Astrocyte (in vitro differentiated cells and primary cell): ENCODE data around the gene TRIM8. TPM values are rescaled to one million over a fixed set of nuclear protein-coding genes. Genes with fewer than 3 reads are reported as not detected.

Source experiments
- DNase-seq: peaks from one replicate; pipeline ENCODE4 v3.0.0-alpha.2; 2010; ENCODE audit warnings: low read depth
- FAIRE-seq: peaks from 2 replicates; lab custom pipeline; 2011; peaks lifted over from hg19 to GRCh38; lab: Jason Lieb, UNC
- H2AFZ ChIP-seq: 2 replicates; pipeline ENCODE4 v1.6.0; 2012; ENCODE audit warnings: low read depth, low read length, inconsistent platforms
- H3K27ac ChIP-seq: 2 replicates; pipeline ENCODE4 v1.5.1; 2011; ENCODE audit warnings: low read depth, low read length, inconsistent platforms
- H3K27me3 ChIP-seq: 2 replicates; pipeline ENCODE4 v1.6.0; 2011; ENCODE audit warnings: low read length, inconsistent platforms; ENCODE audit not compliant: insufficient read depth
- H3K36me3 ChIP-seq: 2 replicates; pipeline ENCODE4 v1.5.1; 2011; ENCODE audit warnings: low read length, inconsistent platforms; ENCODE audit not compliant: insufficient read depth
- H3K4me1 ChIP-seq: 2 replicates; pipeline ENCODE4 v1.5.1; 2011; ENCODE audit warnings: low read length, inconsistent platforms; ENCODE audit not compliant: insufficient read depth
- H3K4me2 ChIP-seq: 2 replicates; pipeline ENCODE4 v1.6.0; 2012; ENCODE audit warnings: low read length, inconsistent platforms
- H3K4me3 ChIP-seq: 2 replicates; pipeline ENCODE4 v1.5.1; 2011; ENCODE audit warnings: low read depth, mild to moderate bottlenecking, low read length, inconsistent platforms; ENCODE audit not compliant: insufficient read depth
- H3K79me2 ChIP-seq: 2 replicates; pipeline ENCODE4 v1.6.0; 2012; ENCODE audit warnings: mild to moderate bottlenecking, low read length, inconsistent platforms; ENCODE audit not compliant: insufficient read depth
- H3K9ac ChIP-seq: 2 replicates; pipeline ENCODE4 v1.6.0; 2012; ENCODE audit warnings: mild to moderate bottlenecking, low read length, inconsistent platforms
- H3K9me3 ChIP-seq: 2 replicates; pipeline ENCODE4 v1.5.1; 2012; ENCODE audit warnings: low read depth, mild to moderate bottlenecking, low read length, inconsistent platforms; ENCODE audit not compliant: insufficient read depth
- H4K20me1 ChIP-seq: 2 replicates; pipeline ENCODE4 v1.6.0; 2012; ENCODE audit warnings: low read length, inconsistent platforms; ENCODE audit not compliant: insufficient read depth
- H3K27ac Mint-ChIP-seq: one replicate; pipeline ENCODE4 v1.8.0; 2021; ENCODE audit warnings: mild to moderate bottlenecking, mixed read lengths; ENCODE audit not compliant: unreplicated experiment
- H3K27me3 Mint-ChIP-seq: one replicate; pipeline ENCODE4 v1.8.0; 2021; ENCODE audit warnings: low read depth, mixed read lengths; ENCODE audit not compliant: unreplicated experiment
- H3K36me3 Mint-ChIP-seq: one replicate; pipeline ENCODE4 v1.8.0; 2021; ENCODE audit warnings: low read depth, mixed read lengths; ENCODE audit not compliant: unreplicated experiment
- H3K4me1 Mint-ChIP-seq: one replicate; pipeline ENCODE4 v1.8.0; 2021; ENCODE audit warnings: low read depth, mixed read lengths; ENCODE audit not compliant: unreplicated experiment
- H3K4me3 Mint-ChIP-seq: one replicate; pipeline ENCODE4 v1.8.0; 2021; ENCODE audit warnings: mild to moderate bottlenecking, moderate library complexity, mixed read lengths; ENCODE audit not compliant: unreplicated experiment
- H3K9me3 Mint-ChIP-seq: one replicate; pipeline ENCODE4 v1.8.0; 2021; ENCODE audit warnings: mild to moderate bottlenecking, mixed read lengths; ENCODE audit not compliant: unreplicated experiment
- CTCF ChIP-seq: IDR thresholded peaks from 2 replicates; pipeline ENCODE4 v1.5.1; 2011; ENCODE audit warnings: low read depth, mild to moderate bottlenecking, inconsistent platforms, low read length, moderate library complexity; ENCODE audit not compliant: insufficient read depth
- EZH2 ChIP-seq: IDR thresholded peaks from 2 replicates; pipeline ENCODE4 v1.6.1; 2012; ENCODE audit warnings: mild to moderate bottlenecking, low read length, inconsistent platforms; ENCODE audit not compliant: insufficient read depth
- total RNA-seq: library from RNA; stranded (reverse); gene quantifications from 2 replicates; pipeline ENCODE4 v1.2.1, GENCODE V29; 2021

Gene TRIM8
- total RNA-seq, 1 donor from 2014 or later, result 117 TPM

DNA sequence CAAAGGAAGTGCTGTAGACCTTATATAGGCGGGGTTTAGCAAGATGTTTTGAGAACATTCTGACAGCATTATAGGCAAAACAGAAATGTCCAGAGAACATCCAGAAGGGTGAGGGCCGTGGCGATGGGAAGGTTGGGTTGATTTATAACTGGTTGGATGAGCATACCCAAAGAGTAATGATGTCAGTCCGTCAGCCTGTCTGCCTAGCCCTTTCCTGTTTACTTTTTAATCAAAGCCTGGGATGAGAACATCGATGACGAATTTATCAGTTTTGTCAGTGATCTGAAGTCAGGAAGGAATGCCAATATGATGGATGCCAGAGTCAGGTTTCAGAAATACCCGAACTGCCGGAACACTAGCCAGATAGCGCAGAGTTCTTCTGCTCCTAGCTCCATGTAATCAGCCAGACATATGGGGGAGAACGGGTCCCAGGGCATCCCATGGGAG lies 33.8 kb upstream of the TRIM8 start:
- Histone ChIP-seq H3K36me3 (no peaks in the 10 kb centered on the region), H3K9me3 (no peaks in the 10 kb centered on the region), H2AFZ (no peak overlapping the region), H3K79me2 (no peaks in the 10 kb centered on the region), H3K4me1 (peaks cover 27% of the 10 kb centered on the region), H4K20me1 (no peaks in the 10 kb centered on the region), H3K4me3 (no peak overlapping the region), H3K4me2 (no peak overlapping the region), H3K27me3 (no peaks in the 10 kb centered on the region), H3K27ac (no peak overlapping the region), H3K9ac (no peak overlapping the region)
- DNase-seq (no peak), FAIRE-seq (no peak)
- no peak for TF ChIP-seq CTCF
- no peak for TF ChIP-seq EZH2
- Mint-ChIP-seq H3K9me3 (no peaks in the 10 kb centered on the region), H3K4me3 (no peak overlapping the region), H3K27me3 (no peaks in the 10 kb centered on the region), H3K4me1 (peaks cover 26% of the 10 kb centered on the region), H3K36me3 (peaks cover 24% of the 10 kb centered on the region), H3K27ac (peak overlapping the region; percentile 11)

DNA sequence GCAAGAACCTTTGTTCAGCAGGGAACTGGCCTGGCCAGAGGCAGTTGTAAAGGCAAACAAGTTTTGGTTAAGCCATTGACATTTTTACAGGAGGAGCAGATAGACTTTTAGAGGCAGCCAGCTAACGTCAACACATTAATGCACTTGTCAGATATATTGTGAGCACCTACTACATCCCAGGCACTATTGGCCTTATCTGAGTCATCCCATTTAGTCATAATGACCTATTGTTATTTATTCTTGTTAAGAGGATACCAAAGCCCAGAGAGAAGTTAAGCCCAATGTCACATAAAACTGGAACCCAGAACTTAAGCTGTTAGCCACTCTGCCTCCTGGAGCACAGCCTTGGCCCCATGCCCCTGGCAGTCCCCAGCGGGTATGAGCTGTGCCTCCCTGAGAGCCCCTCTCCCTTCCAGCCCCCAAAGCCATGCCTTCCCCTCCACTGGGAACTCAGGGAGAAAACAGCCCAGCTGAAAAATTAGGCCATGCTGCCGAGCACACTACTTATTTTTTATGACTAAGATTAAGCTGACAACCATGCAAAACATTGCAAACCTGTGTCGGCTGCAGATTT lies 32.7 kb upstream of the TRIM8 start:
- peak; percentile 61 for DNase-seq
- Mint-ChIP-seq H3K27ac (no peak overlapping the region), H3K36me3 (peaks cover 21% of the 10 kb centered on the region), H3K4me1 (peaks cover 20% of the 10 kb centered on the region), H3K27me3 (no peaks in the 10 kb centered on the region), H3K4me3 (no peak overlapping the region), H3K9me3 (no peaks in the 10 kb centered on the region)
- Histone ChIP-seq H2AFZ (no peak overlapping the region), H3K36me3 (no peaks in the 10 kb centered on the region), H4K20me1 (no peaks in the 10 kb centered on the region), H3K27me3 (no peaks in the 10 kb centered on the region), H3K27ac (no peak overlapping the region), H3K79me2 (no peaks in the 10 kb centered on the region), H3K4me2 (peak overlapping the region; percentile 47), H3K4me3 (no peak overlapping the region), H3K9me3 (no peaks in the 10 kb centered on the region), H3K4me1 (peaks cover 21% of the 10 kb centered on the region), H3K9ac (no peak overlapping the region)
- TF ChIP-seq EZH2, result no peak
- no peak for FAIRE-seq

GRCh38 chr10:102612964-102613275 lies 31.4 kb upstream of the TRIM8 start:
- no peak for DNase-seq
- H3K9ac ChIP-seq, result no peak overlapping the region

More at GRCh38 chr10:102612964-102613275, 31.4 kb upstream of the TRIM8 start:
- Histone ChIP-seq H3K4me3 (no peak overlapping the region), H3K27ac (no peak overlapping the region), H3K79me2 (no peaks in the 10 kb centered on the region), H3K36me3 (peaks cover 2% of the 10 kb centered on the region), H3K4me1 (peaks cover 21% of the 10 kb centered on the region), H3K27me3 (no peaks in the 10 kb centered on the region), H2AFZ (no peak overlapping the region), H3K9me3 (no peaks in the 10 kb centered on the region), H3K4me2 (no peak overlapping the region), H4K20me1 (no peaks in the 10 kb centered on the region)
- Mint-ChIP-seq H3K9me3 (no peaks in the 10 kb centered on the region), H3K4me1 (peaks cover 18% of the 10 kb centered on the region), H3K27ac (no peak overlapping the region), H3K4me3 (no peak overlapping the region), H3K27me3 (no peaks in the 10 kb centered on the region), H3K36me3 (peaks cover 19% of the 10 kb centered on the region)
- TF ChIP-seq CTCF (no peak), EZH2 (no peak)
- no peak for FAIRE-seq
